HG03039 (cell line): ENCODE measurements around the gene MCCC1.
A peak's percentile ranks its signal among the peaks of the same experiment; 100 is the strongest.
"Not testable (repeated sequence)": the region's sequence is repeated elsewhere in the genome, so short reads cannot be mapped to it uniquely, and the experiment has no call there.

Source experiments
- ATAC-seq: cut with Tn5 transposase; IDR thresholded peaks from one replicate; pipeline ENCODE4 v1.9.1; 2021; ENCODE audit warnings: mild to moderate bottlenecking, moderate library complexity; ENCODE audit not compliant: unreplicated experiment

The MCCC1 gene

GRCh38 chr3:183058351-183058750, 40.9 kb downstream of the MCCC1 start:
- no peak for ATAC-seq

DNA sequence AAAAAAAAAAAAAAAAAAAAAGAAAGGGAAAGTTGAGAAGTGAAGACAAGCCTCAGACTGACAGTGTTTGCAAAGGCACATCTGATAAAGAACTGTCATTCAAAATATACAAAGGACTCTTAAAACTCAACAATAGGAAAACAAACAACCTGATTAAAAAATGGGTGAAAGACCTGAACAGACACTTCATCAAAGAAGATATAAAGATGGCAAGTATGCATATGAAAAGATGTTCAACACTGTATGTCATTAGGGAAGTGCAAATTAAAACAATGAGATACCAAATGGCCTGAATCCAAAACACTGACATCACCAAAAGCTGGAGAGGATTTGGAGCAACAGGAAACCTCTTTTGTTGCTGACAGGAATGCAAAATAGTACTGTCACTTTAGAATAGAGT, 48.6 kb downstream of the MCCC1 start:
- ATAC-seq, result no peak

GRCh38 chr3:183046883-183047282, 52.4 kb downstream of the MCCC1 start:
- ATAC-seq, result no peak

- peak; percentile 91 for ATAC-seq
These were observed 54.6 kb downstream of the MCCC1 start for GRCh38 chr3:183044547-183045229.

GRCh38 chr3:183038757-183039156, 60.5 kb downstream of the MCCC1 start:
- ATAC-seq, result no peak

- ATAC-seq, result no peak
These were observed 61.1 kb downstream of the MCCC1 start for GRCh38 chr3:183038221-183038620.

DNA sequence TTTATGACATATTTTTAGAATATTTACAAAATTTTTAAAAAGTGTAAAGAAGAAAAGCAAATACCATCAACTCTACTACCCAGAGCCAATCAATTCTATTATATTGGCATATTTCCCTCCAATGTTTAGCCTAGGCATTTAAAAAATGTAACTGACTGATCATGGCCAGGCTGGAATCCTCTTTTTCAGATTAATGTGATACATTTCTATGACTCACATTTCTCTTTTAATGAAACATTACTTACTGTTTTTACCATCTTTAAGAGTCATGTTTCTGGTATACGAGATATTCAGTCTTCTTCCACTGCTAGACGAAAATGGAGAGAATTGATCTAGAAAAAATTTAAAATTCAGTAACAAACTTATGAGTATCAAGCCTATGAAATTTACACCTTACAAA, 65.5 kb downstream of the MCCC1 start:
- ATAC-seq, result no peak

DNA sequence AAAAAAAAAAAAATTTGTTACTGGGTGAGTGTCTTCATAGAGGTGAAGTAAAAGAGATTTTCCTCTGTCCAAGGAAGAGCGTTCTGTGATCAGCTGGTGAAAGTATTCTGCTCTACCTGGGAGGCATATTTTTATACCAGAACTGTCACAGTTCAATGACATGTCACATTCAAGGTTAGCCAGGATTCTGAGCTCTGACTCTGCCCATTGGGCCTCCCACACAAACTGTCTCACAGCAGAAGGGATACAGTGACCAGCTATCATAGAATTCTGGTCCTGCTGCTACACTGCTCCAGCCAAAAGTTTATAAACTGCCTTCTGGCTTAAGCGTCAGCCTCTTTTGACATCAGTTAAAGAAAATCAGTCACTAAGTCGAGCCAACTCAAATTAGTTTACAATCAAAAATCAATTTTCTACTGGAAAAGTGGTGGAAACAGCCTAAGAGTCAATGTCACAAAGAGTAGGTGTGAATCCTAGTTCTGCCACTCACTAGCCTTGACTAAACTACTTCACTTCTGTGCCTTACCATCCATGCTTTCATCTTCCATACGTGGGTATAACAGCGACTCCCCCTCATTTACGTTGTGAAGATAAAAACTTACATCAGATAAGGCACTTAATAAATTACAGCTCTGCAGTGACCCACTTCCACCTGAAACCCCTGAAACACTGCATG, 66.3 kb downstream of the MCCC1 start:
- ATAC-seq, result no peak

- no peak for ATAC-seq
These were observed 67.5 kb downstream of the MCCC1 start for GRCh38 chr3:183031826-183032225.

GRCh38 chr3:183028416-183028815, 70.9 kb downstream of the MCCC1 start:
- no peak for ATAC-seq

- no peak for ATAC-seq
These were observed 72.0 kb downstream of the MCCC1 start for GRCh38 chr3:183027276-183027675.

DNA sequence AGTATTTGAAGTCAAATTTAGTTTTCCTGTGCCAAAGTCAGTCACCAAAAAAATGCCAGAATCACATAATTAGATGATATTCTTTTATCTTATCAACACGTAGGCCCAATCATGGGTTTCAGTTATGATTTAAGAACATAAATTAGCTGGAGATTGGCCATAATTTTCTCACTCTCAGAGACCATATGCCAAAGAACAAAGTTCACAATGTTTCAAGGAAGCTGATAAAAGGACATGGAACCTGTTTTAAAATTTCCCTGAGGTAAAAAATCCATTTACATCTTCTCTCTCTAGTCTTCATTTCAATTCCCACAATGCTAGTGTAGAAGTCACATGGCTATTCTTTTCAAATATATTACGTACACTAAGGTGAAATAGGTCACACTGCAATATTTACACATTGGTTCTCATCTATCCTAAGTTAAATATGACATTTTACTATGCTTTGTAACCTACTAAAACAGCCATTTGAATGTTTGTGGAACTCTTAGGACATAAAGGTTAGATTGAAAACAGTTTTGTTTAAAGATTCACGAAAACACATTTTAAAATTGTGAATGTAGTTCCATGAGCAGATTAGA, 76.3 kb downstream of the MCCC1 start:
- ATAC-seq, result no peak

- no peak for ATAC-seq
These were observed 80.7 kb downstream of the MCCC1 start for GRCh38 chr3:183018421-183019192.

DNA sequence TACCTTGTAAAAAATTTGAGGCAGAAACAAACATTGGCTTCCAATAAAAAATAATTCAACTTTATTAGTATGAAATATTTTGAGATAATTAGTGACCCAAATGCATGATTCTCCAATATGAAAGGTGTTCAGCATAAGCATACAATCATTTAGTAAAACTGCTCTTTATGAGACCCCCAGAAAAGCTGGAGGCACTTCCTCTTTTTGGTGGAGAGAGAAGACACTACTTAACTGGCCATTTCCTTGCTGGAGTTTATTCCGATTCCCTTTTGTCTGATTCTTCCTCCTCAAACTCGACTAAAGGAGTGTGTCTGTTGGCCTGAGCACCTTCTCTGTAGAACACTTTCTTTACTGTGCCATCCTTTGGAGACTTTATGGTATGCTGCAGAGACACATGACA, 84.1 kb downstream of the MCCC1 start:
- no peak for ATAC-seq

DNA sequence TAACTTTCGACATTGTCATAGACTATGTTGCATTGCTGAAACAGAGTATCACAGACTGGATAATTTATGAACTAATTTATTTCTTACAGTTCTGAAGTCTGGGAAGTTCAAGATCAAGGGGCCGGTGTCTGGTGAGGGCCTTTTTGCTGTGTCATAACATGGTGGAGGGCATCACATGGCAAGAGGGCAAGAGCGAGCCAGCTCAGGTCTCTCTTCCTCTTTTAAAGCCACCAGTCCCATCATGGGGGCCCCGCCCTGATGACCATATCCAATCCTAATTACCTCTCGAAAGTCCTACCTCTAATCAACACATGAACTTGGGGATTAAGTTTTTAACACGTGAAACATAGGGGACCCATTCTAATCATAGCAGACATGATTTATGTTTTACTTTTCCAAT, 85.4 kb downstream of the MCCC1 start:
- no peak for ATAC-seq

DNA sequence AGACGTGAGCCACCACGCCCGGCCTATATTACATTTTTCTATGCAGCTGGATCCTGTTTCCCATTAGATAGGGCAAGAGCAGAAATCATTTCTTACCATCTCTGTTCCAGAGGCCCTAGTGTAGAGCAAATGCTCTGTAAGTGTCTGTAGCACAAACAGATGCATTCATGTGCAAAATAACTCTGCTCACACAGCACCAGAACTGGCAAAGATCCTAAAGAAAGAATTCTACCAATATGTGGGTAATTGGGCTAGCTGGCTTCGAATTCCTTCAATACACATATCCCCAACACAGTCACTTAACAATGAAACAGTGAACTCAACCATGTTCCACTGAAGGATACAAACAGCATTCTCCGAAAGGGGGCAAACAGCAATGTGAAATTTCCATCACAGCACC, 86.2 kb downstream of the MCCC1 start:
- no peak for ATAC-seq

GRCh38 chr3:183008800-183009199, 90.5 kb downstream of the MCCC1 start:
- ATAC-seq, result no peak

DNA sequence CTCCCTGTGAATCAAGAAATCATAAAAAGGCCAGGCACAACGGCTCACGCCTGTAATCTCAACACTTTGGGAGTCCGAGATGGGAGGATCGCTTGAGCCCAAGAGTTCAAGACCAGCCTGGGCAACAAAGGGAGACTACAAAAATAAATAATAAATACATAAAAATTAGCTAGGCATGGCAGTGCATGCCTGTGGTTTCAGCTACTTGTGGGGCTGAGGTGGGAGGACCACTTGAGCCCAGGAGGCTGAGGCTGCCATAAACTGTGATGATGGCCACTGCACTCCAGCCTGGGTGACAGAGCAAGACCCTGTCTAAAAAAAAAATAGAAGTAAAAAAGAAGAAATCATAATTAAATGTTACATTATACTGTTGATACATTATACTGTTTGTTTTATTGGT, 91.0 kb downstream of the MCCC1 start:
- no peak for ATAC-seq

DNA sequence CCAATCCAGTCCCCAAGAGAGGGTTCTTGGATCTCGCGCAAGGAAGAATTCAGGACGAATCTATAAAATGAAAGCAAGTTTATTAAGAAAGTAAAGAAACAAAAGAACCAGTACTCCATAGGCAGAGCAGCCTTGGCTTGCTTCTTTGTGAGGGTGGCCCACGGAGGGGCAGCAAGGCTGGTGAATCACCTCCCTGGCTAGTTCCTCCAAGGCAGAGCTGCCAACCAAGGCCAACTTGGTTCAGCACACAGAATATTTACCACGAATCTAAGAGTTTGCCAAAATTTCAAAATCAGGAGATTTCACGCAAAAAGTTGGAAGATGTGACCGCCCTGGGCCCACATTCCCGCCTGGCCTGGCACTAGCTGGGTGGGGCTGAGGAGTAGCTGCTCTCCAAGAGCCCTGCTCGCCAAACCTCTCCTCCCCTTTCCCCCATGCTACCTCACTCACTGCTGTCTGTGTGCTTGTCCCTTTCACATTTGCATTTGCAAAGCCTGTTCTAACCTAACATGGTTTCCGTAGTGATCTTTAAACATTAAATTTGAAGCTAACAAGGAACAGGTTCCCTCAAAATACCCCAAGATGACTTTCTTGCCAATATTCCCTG, 92.8 kb downstream of the MCCC1 start:
- ATAC-seq, result no peak

DNA sequence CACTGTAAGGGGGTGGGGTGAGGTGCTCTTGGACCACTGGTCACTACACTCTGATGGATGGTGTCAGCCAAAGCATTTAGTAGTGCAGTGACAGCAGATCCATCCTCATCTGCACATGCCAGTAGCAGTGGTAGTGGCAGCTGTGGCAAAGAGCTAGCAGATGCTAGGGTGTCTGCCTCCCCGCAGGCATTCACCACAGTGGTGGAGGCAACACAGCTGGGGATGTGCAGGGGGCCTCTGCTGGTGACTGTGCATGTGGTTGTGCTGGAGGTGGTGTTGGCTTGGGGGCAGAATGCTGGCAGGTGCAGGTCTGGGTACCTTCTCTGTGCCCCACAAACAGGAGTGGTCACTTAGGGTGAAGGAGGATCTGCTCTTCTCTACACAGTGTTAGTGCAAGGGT, 99.5 kb downstream of the MCCC1 start:
- ATAC-seq, result no peak

DNA sequence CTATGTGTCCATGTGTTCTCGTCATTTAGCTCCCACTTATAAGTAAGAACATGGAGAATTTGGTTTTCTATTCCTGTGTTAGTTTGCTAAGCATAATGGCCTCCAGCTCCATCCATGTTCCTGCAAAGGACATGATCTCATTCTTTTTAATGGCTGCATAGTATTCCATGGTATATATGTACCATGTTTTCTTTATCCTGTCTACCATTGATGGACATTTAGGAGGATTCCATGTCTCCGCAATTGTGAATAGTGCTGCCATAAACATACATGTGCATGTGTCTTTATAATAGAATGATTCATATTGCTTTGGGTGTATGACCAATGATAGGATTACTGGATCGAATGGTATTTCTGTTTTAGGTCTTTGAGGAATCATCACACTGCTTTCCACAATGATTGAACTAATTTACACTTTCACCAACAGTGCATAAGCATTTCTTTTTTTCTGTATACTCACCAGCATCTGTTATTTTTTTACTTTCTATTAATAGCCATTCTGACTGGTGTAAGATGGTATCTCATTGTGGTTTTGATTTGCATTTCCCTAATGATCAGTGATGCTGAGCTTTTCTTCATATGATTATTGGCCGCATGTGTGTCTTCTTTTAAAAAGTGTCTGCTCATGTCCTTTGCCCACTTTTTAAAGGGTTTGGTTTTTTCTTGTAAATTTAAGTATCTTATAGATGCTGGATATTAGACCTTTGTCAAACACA, 105.7 kb downstream of the MCCC1 start:
- ATAC-seq, result not testable (repeated sequence)
